Hepatocyte (in vitro differentiated cells): ENCODE data around the gene BRD4. TPM values are rescaled to one million over a fixed set of nuclear protein-coding genes. Genes with fewer than 3 reads are reported as not detected.

ENCODE experiments used
- DNase-seq: peaks from one replicate; pipeline ENCODE4 v3.0.0-alpha.2; 2016; ENCODE audit warnings: low spot score
- H2AFZ ChIP-seq: fragments of 200-600 bp; sonication (generic); 2 replicates; pipeline ENCODE4 v1.6.0; 2016; ENCODE audit warnings: antibody characterized with exemption, mild to moderate bottlenecking
- H3K27ac ChIP-seq: fragments of 200-600 bp; sonication (generic); 2 replicates; pipeline ENCODE4 v1.5.1; 2016; ENCODE audit warnings: mild to moderate bottlenecking
- H3K27me3 ChIP-seq: fragments of 200-600 bp; sonication (generic); 2 replicates; pipeline ENCODE4 v1.6.1; 2016
- H3K36me3 ChIP-seq: fragments of 200-600 bp; sonication (generic); replicated peaks from 2 replicates; pipeline ENCODE4 v1.5.1; 2016; ENCODE audit warnings: low read depth; ENCODE audit not compliant: insufficient read depth
- H3K4me1 ChIP-seq: fragments of 200-600 bp; sonication (generic); 2 replicates; pipeline ENCODE4 v1.5.1; 2016; ENCODE audit warnings: mild to moderate bottlenecking, moderate library complexity; ENCODE audit not compliant: insufficient read depth
- H3K4me2 ChIP-seq: fragments of 200-600 bp; sonication (generic); 2 replicates; pipeline ENCODE4 v1.6.0; 2016
- H3K4me3 ChIP-seq: fragments of 200-600 bp; sonication (generic); 2 replicates; pipeline ENCODE4 v1.5.1; 2016; ENCODE audit warnings: mild to moderate bottlenecking
- H3K79me2 ChIP-seq: fragments of 200-600 bp; sonication (generic); 2 replicates; pipeline ENCODE4 v1.6.0; 2017; ENCODE audit warnings: mild to moderate bottlenecking
- H3K9me2 ChIP-seq: fragments of 200-600 bp; sonication (generic); replicated peaks from 2 replicates; pipeline ENCODE4 v1.6.0; 2017; ENCODE audit warnings: mild to moderate bottlenecking; ENCODE audit not compliant: insufficient read depth
- H3K9me3 ChIP-seq: fragments of 200-600 bp; sonication (generic); 2 replicates; pipeline ENCODE4 v1.5.1; 2016; ENCODE audit warnings: low read depth, mild to moderate bottlenecking
- H4K20me1 ChIP-seq: fragments of 200-600 bp; sonication (generic); 2 replicates; pipeline ENCODE4 v1.6.0; 2016; ENCODE audit warnings: mild to moderate bottlenecking; ENCODE audit not compliant: insufficient read depth, poor library complexity, severe bottlenecking
- CTCF ChIP-seq: fragments of 200-600 bp; sonication (generic); IDR thresholded peaks from 2 replicates; pipeline ENCODE4 v1.5.1; 2016; ENCODE audit warnings: antibody characterized with exemption, mild to moderate bottlenecking; ENCODE audit not compliant: poor library complexity
- EZH2 ChIP-seq: fragments of 200-600 bp; sonication (generic); IDR thresholded peaks from 2 replicates; pipeline ENCODE4 v1.6.1; 2016; ENCODE audit warnings: antibody characterized with exemption, mild to moderate bottlenecking, borderline replicate concordance
- EZH2phosphoT487 ChIP-seq: fragments of 200-600 bp; sonication (generic); IDR thresholded peaks from one replicate; pipeline ENCODE4 v1.6.1; 2018; ENCODE audit warnings: antibody characterized with exemption, mild to moderate bottlenecking, low read depth, moderate library complexity; ENCODE audit not compliant: unreplicated experiment, severe bottlenecking
- WGBS: methylation state at CpG from one replicate; pipeline ENCODE4 v1.1.6; 2016; ENCODE audit warnings: low lambda C conversion rate; ENCODE audit errors: missing lambda C conversion rate; 5-methylcytosine and 5-hydroxymethylcytosine counted together
- polyA plus RNA-seq: library from polyadenylated mRNA; unstranded; fragments of >200 nt; fragmentation: Nextera tagmentation; extraction: Ambion mirVana; gene quantifications from 2 replicates; pipeline ENCODE4 v1.2.1, GENCODE V29; 2016
- total RNA-seq: library from RNA; depleted of rRNA; stranded (reverse); fragments of >200 nt; gene quantifications from 2 replicates; pipeline ENCODE4 v1.2.3, GENCODE V29; 2014

BRD4 gene
- total and polyA plus RNA-seq, 2 experiments from 2014 or later = 18.0 to 88.4 TPM

- DNase-seq = no peak
- no peak overlapping the region for H3K4me2 ChIP-seq
- no peak overlapping the region for H2AFZ ChIP-seq
- WGBS = 95% methylated on average over 21 of the region's 21 CpGs
- H3K4me1 ChIP-seq = peaks cover 21% of the 10 kb centered on the region
- H3K9me3 ChIP-seq = no peaks in the 10 kb centered on the region
- peaks cover 4% of the 10 kb centered on the region for H3K36me3 ChIP-seq
- H3K4me3 ChIP-seq = no peak overlapping the region
- H4K20me1 ChIP-seq = peaks cover 60% of the 10 kb centered on the region
- peaks cover 82% of the 10 kb centered on the region for H3K79me2 ChIP-seq
- no peaks in the 10 kb centered on the region for H3K27me3 ChIP-seq
- TF ChIP-seq EZH2 (no peak), EZH2phosphoT487 (no peak), CTCF (no peak)
- no peaks in the 10 kb centered on the region for H3K9me2 ChIP-seq
- no peak overlapping the region for H3K27ac ChIP-seq
Observed at GRCh38 chr19:15374105-15374651, 41.8 kb upstream of the BRD4 start.

- peaks cover 56% of the 10 kb centered on the region for H4K20me1 ChIP-seq
- H3K36me3 ChIP-seq = peaks cover 4% of the 10 kb centered on the region
- H3K27me3 ChIP-seq = no peaks in the 10 kb centered on the region
- H3K27ac ChIP-seq = no peak overlapping the region
- H3K4me1 ChIP-seq = peaks cover 21% of the 10 kb centered on the region
- no peaks in the 10 kb centered on the region for H3K9me2 ChIP-seq
- WGBS = 97% methylated on average over 15 of the region's 22 CpGs
- no peak overlapping the region for H3K4me3 ChIP-seq
- DNase-seq = no peak
- TF ChIP-seq EZH2 (no peak), EZH2phosphoT487 (no peak), CTCF (no peak)
- no peaks in the 10 kb centered on the region for H3K9me3 ChIP-seq
- H3K79me2 ChIP-seq = peaks cover 76% of the 10 kb centered on the region
- no peak overlapping the region for H2AFZ ChIP-seq
- no peak overlapping the region for H3K4me2 ChIP-seq
Observed at GRCh38 chr19:15373644-15374043, 41.3 kb upstream of the BRD4 start.

GRCh38 chr19:15372891-15373301 is 40.6 kb upstream of the BRD4 start:
- no peak overlapping the region for H2AFZ ChIP-seq
- H3K27me3 ChIP-seq = no peaks in the 10 kb centered on the region
- no peaks in the 10 kb centered on the region for H3K9me3 ChIP-seq
- DNase-seq = no peak
- H3K9me2 ChIP-seq = no peaks in the 10 kb centered on the region
- TF ChIP-seq EZH2phosphoT487 (no peak), EZH2 (no peak), CTCF (no peak)
- no peak overlapping the region for H3K27ac ChIP-seq
- peaks cover 4% of the 10 kb centered on the region for H3K36me3 ChIP-seq
- no peak overlapping the region for H3K4me2 ChIP-seq
- H3K4me1 ChIP-seq = peaks cover 20% of the 10 kb centered on the region
- H3K4me3 ChIP-seq = no peak overlapping the region
- H3K79me2 ChIP-seq = peaks cover 70% of the 10 kb centered on the region
- H4K20me1 ChIP-seq = peaks cover 50% of the 10 kb centered on the region
- WGBS = 98% methylated on average over 28 of the region's 30 CpGs
